ENCODE measurements around the gene OR10G8.
"Not testable (repeated sequence)": the region's sequence is repeated elsewhere in the genome, so short reads cannot be mapped to it uniquely, and the experiment has no call there.

OR10G8 gene

GRCh38 chr11:124026498-124026897, at the start of gene OR10G8:
Gene OR10G8 (plus strand): TSS chr11:124026798. CDS start chr11:124029623, 2,825 bp downstream.
- TF ChIP-seq, protein P1, sequence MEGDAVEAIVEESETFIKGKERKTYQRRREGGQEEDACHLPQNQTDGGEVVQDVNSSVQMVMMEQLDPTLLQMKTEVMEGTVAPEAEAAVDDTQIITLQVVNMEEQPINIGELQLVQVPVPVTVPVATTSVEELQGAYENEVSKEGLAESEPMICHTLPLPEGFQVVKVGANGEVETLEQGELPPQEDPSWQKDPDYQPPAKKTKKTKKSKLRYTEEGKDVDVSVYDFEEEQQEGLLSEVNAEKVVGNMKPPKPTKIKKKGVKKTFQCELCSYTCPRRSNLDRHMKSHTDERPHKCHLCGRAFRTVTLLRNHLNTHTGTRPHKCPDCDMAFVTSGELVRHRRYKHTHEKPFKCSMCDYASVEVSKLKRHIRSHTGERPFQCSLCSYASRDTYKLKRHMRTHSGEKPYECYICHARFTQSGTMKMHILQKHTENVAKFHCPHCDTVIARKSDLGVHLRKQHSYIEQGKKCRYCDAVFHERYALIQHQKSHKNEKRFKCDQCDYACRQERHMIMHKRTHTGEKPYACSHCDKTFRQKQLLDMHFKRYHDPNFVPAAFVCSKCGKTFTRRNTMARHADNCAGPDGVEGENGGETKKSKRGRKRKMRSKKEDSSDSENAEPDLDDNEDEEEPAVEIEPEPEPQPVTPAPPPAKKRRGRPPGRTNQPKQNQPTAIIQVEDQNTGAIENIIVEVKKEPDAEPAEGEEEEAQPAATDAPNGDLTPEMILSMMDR (IDR thresholded peaks at IDR 0.05), result no peak
- TF ChIP-seq ZFX (IDR thresholded peaks at IDR 0.05; ENCODE audit: borderline replicate concordance), result no peak
- H3K27ac ChIP-seq, result no peak within 1 kb of the TSS

DNA sequence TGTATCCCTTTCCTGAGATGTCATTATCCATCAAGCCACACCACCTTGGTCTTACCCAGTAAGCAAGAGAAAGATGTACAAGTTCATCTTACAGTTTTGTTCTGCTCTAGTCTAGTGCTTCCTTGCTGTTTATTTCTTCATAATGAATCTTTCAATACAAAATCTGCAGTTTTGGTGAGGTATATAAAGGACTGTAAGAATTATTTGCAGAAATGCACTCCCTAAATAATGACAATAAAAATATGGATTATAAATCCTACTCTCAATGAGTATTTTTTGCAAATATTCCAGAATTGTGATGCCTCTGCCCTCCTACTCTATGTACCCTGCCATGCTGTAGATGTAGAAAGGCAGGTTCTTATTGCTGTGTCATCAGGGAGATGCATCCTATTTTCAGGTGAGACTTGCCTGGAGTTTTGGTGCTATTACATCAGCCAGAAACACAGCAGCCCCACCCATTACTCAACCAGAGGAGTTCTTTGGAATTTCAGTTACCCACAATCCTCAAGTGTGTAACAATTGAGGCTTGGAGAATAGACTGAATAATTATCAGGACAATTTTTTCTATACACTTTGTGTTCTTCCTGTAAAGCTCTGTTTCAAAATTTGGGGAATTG, 48.8 kb upstream of the OR10G8 start, which contains the start of gene OR10S1:
Gene OR10S1, minus strand, starts transcription at position 51 of the 617 bp plus-strand sequence. CDS start 117 bp downstream, outside the sequence.
- TF ChIP-seq, protein P1 (IDR thresholded peaks at IDR 0.05), result no peak
- no peak for TF ChIP-seq ZFX (IDR thresholded peaks at IDR 0.05; ENCODE audit: borderline replicate concordance)
- no peak within 1 kb of the TSS for H3K27ac ChIP-seq

GRCh38 chr11:123979311-123979710, 47.3 kb upstream of the OR10G8 start:
- TF ChIP-seq, protein P1 (IDR thresholded peaks at IDR 0.05), result no peak
- TF ChIP-seq ZFX (IDR thresholded peaks at IDR 0.05; ENCODE audit: borderline replicate concordance), result no peak
- no peak overlapping the region for H3K27ac ChIP-seq

- TF ChIP-seq ZFX (IDR thresholded peaks at IDR 0.05; ENCODE audit: borderline replicate concordance), result no peak
- TF ChIP-seq, protein P1 (IDR thresholded peaks at IDR 0.05), result no peak
- no peak within 1 kb of the TSS for H3K27ac ChIP-seq
Observed at GRCh38 chr11:123995119-123995518, 31.5 kb upstream of the OR10G8 start, which contains the start of gene OR10G6. Gene OR10G6 (minus strand): TSS chr11:123995161. CDS start chr11:123995161, 0 bp downstream.

GRCh38 chr11:124012697-124013096, 13.9 kb upstream of the OR10G8 start, which contains the start of gene OR10G4:
Gene OR10G4 (plus strand): TSS chr11:124012997. CDS start chr11:124015575, 2,578 bp downstream.
- H3K27ac ChIP-seq, result no peak within 1 kb of the TSS
- TF ChIP-seq, protein P1 (IDR thresholded peaks at IDR 0.05), result no peak
- TF ChIP-seq ZFX (IDR thresholded peaks at IDR 0.05; ENCODE audit: borderline replicate concordance), result no peak

DNA sequence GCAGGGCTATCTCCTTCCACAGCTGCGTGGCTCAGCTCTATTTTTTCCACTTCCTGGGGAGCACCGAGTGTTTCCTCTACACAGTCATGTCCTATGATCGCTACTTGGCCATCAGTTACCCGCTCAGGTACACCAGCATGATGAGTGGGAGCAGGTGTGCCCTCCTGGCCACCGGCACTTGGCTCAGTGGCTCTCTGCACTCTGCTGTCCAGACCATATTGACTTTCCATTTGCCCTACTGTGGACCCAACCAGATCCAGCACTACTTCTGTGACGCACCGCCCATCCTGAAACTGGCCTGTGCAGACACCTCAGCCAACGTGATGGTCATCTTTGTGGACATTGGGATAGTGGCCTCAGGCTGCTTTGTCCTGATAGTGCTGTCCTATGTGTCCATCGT, 10.8 kb upstream of the OR10G8 start:
- H3K27ac ChIP-seq, result not testable (repeated sequence)

GRCh38 chr11:124036666-124037065, 10.1 kb downstream of the OR10G8 start:
- no peak for TF ChIP-seq ZFX (IDR thresholded peaks at IDR 0.05; ENCODE audit: borderline replicate concordance)
- TF ChIP-seq, protein P1 (IDR thresholded peaks at IDR 0.05), result no peak
- no peak overlapping the region for H3K27ac ChIP-seq

Measured in 22Rv1 (cell line).